Liver (tissue), 9 donors: ENCODE results near the gene MAP3K5. TPM values are rescaled to one million over a fixed set of nuclear protein-coding genes. Genes with fewer than 3 reads are reported as not detected.

Experiments
- DNase-seq: peaks from one replicate; pipeline ENCODE4 v3.0.0-alpha.2; 2017; ENCODE audit warnings: low spot score
- H3K27ac ChIP-seq, 2 donors: one replicate each; pipeline ENCODE4 v1.7.0; 2013; ENCODE audit warnings: inconsistent platforms in 2 of 2, low read length in 2 of 2, control low read depth in 1 of 2, low read depth in 1 of 2, mild to moderate bottlenecking in 1 of 2
- H3K27me3 ChIP-seq, 4 donors: one replicate each; pipeline versions ENCODE4 v1.6.1 to v1.7.0; 2013; ENCODE audit warnings: low read length in 3 of 4, inconsistent platforms in 1 of 4, mild to moderate bottlenecking in 1 of 4, moderate library complexity in 1 of 4; ENCODE audit not compliant: control insufficient read depth in 4 of 4, insufficient read depth in 4 of 4
- H3K36me3 ChIP-seq, 4 donors: one replicate each; pipeline versions ENCODE4 v1.6.1 to v1.7.0; 2013; ENCODE audit warnings: low read length in 3 of 4, mild to moderate bottlenecking in 3 of 4, low read depth in 1 of 4, moderate library complexity in 1 of 4; ENCODE audit not compliant: control insufficient read depth in 4 of 4, insufficient read depth in 3 of 4
- H3K4me1 ChIP-seq, 4 donors: one replicate each; pipeline versions ENCODE4 v1.6.1 to v1.7.0; 2013; ENCODE audit warnings: low read length in 3 of 4, mild to moderate bottlenecking in 3 of 4, moderate library complexity in 1 of 4; ENCODE audit not compliant: control insufficient read depth in 4 of 4, insufficient read depth in 4 of 4
- H3K4me3 ChIP-seq, 3 donors: one replicate each; pipeline versions ENCODE4 v1.6.1 to v1.7.0; 2013; ENCODE audit warnings: low read length in 3 of 3, control low read depth in 1 of 3, low read depth in 1 of 3, mild to moderate bottlenecking in 1 of 3
- H3K9ac ChIP-seq, 2 donors: one replicate each; pipeline ENCODE4 v1.7.0; 2013; ENCODE audit warnings: low read length in 2 of 2, mild to moderate bottlenecking in 2 of 2, moderate library complexity in 2 of 2, control low read depth in 1 of 2, low read depth in 1 of 2
- H3K9me3 ChIP-seq, 4 donors: one replicate each; pipeline versions ENCODE4 v1.6.1 to v1.7.0; 2013; ENCODE audit warnings: low read length in 3 of 4; ENCODE audit not compliant: control insufficient read depth in 4 of 4
- EGR1 ChIP-seq, 2 donors: IDR thresholded peaks; 2 replicates each; pipeline ENCODE4 v1.6.1; 2016 to 2018; ENCODE audit warnings: antibody characterized with exemption in 2 of 2, low read depth in 2 of 2
- FOXA2 ChIP-seq: IDR thresholded peaks from 2 replicates; pipeline ENCODE4 v1.6.1; 2016; ENCODE audit warnings: antibody characterized with exemption
- GABPA ChIP-seq, 2 donors: IDR thresholded peaks in 1 of 2; conservative IDR thresholded peaks in 1 of 2; 2 replicates each; pipeline ENCODE4 v1.6.1; 2016; ENCODE audit warnings: antibody characterized with exemption in 2 of 2, mild to moderate bottlenecking in 1 of 2, moderate library complexity in 1 of 2
- HNF4A ChIP-seq, 2 donors: conservative IDR thresholded peaks; 2 replicates each; pipeline ENCODE4 v1.6.1; 2016; ENCODE audit warnings: antibody characterized with exemption in 2 of 2, mild to moderate bottlenecking in 2 of 2
- HNF4G ChIP-seq: IDR thresholded peaks from 2 replicates; pipeline ENCODE4 v1.6.1; 2016; ENCODE audit warnings: antibody characterized with exemption
- JUND ChIP-seq, 2 donors: IDR thresholded peaks; 2 replicates each; pipeline ENCODE4 v1.6.1; 2016; ENCODE audit warnings: antibody characterized with exemption in 2 of 2
- NR2F2 ChIP-seq: IDR thresholded peaks from 2 replicates; pipeline ENCODE4 v1.6.1; 2016; ENCODE audit warnings: antibody characterized with exemption
- RAD21 ChIP-seq, 2 donors: IDR thresholded peaks; 2 replicates each; pipeline ENCODE4 v1.6.1; 2016; ENCODE audit warnings: antibody characterized with exemption in 2 of 2, mild to moderate bottlenecking in 2 of 2
- RXRA ChIP-seq, 2 donors: IDR thresholded peaks; 2 replicates each; pipeline ENCODE4 v1.6.1; 2017 to 2018; ENCODE audit warnings: antibody characterized with exemption in 2 of 2, mild to moderate bottlenecking in 1 of 2
- SP1 ChIP-seq: IDR thresholded peaks from 2 replicates; pipeline ENCODE4 v1.6.1; 2018; ENCODE audit warnings: antibody characterized with exemption, mild to moderate bottlenecking
- YY1 ChIP-seq: IDR thresholded peaks from 2 replicates; pipeline ENCODE4 v1.6.1; 2016; ENCODE audit warnings: antibody characterized with exemption, mild to moderate bottlenecking
- WGBS: extraction: QIAGEN DNeasy Blood & Tissue Kit; methylation state at CpG from one replicate; pipeline ENCODE4 v1.1.7; 2013; 5-methylcytosine and 5-hydroxymethylcytosine counted together
- polyA plus RNA-seq, 2 donors: library from polyadenylated mRNA; stranded (reverse) in 1 of 2; unstranded in 1 of 2; fragments of 200-250 nt in 1 of 2; fragments of >200 nt in 1 of 2; fragmentation: Nextera tagmentation in 1 of 2; extraction: Ambion mirVana in 1 of 2; gene quantifications; one replicate each; pipeline versions ENCODE4 v1.2.1 to v1.2.3, GENCODE V29; 2013 to 2015
- total RNA-seq, 2 donors: library from RNA; depleted of rRNA; stranded (reverse); fragments of >200 nt; gene quantifications; one replicate each; pipeline ENCODE4 v1.2.3, GENCODE V29; 2014
- TF ChIP-seq, protein P1 (sequence below): IDR thresholded peaks from 2 replicates; pipeline ENCODE4 v1.6.1; 2016; ENCODE audit warnings: antibody characterized with exemption
- TF ChIP-seq, protein P2 (sequence below): IDR thresholded peaks from 2 replicates; pipeline ENCODE4 v1.6.1; 2016; ENCODE audit warnings: antibody characterized with exemption
- TF ChIP-seq, protein P3 (sequence below): IDR thresholded peaks from 2 replicates; pipeline ENCODE4 v1.6.1; 2016; ENCODE audit warnings: antibody characterized with exemption
- TF ChIP-seq, protein P4 (sequence below): IDR thresholded peaks from 2 replicates; pipeline ENCODE4 v1.6.1; 2016; ENCODE audit warnings: antibody characterized with exemption, mild to moderate bottlenecking
- TF ChIP-seq, protein P5 (sequence below): fragments of 150-350 bp; IDR thresholded peaks from 2 replicates; pipeline ENCODE4 v1.5.1; 2017; ENCODE audit warnings: improper control_type of control experiment, low read depth, low read length; ENCODE audit not compliant: missing input control
- donor health status: healthy.
- donor health status: healthy.
- donor health status: healthy.
- donor health status: healthy.
- donor health status: healthy.

MAP3K5 gene
- total and polyA plus RNA-seq, 4 donors: 2.9 to 18.0 (median 5.5) TPM

DNA sequence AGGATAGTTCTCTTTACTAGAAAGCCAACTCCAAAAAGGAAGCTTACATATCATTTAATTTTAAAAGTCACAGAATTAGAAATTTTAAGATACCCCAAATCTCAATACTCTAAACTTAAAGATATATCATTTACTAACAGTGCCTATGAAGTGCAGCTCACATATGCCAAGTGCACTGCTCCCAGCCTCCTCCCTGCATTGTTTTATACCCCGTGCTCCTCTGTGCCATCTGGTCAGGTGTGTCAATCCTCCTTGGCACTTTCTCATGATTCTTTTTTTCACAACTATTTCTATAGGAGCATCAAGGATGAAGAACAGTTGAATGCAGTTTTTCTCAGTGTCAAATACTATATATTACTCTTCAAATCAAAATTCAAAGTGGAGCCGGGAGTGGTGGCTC is 250.9 kb downstream of the MAP3K5 start:
- Histone ChIP-seq H3K9me3 (no peaks in the 10 kb centered on the region), H3K27ac (no peak overlapping the region), H3K4me1 (peaks cover 0 to 17% (median 5%) of the 10 kb centered on the region in 4 donors), H3K9ac (no peak overlapping the region), H3K27me3 (no peaks in the 10 kb centered on the region), H3K36me3 (peaks cover 0 to 2% (median 0%) of the 10 kb centered on the region in 4 donors), H3K4me3 (no peak overlapping the region)
- 90% methylated on average over 2 of the region's 2 CpGs for WGBS
- TF ChIP-seq RAD21 (IDR thresholded peaks at IDR 0.05) (no peak), HNF4G (no peak), GABPA (IDR thresholded peaks at IDR 0.05 in 1 of 2, conservative IDR thresholded peaks at IDR 0.05 in 1 of 2) (no peak), SP1 (no peak), FOXA2 (no peak)
- TF ChIP-seq, protein P1, sequence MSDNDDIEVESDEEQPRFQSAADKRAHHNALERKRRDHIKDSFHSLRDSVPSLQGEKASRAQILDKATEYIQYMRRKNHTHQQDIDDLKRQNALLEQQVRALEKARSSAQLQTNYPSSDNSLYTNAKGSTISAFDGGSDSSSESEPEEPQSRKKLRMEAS: no peak
- TF ChIP-seq, protein P2, sequence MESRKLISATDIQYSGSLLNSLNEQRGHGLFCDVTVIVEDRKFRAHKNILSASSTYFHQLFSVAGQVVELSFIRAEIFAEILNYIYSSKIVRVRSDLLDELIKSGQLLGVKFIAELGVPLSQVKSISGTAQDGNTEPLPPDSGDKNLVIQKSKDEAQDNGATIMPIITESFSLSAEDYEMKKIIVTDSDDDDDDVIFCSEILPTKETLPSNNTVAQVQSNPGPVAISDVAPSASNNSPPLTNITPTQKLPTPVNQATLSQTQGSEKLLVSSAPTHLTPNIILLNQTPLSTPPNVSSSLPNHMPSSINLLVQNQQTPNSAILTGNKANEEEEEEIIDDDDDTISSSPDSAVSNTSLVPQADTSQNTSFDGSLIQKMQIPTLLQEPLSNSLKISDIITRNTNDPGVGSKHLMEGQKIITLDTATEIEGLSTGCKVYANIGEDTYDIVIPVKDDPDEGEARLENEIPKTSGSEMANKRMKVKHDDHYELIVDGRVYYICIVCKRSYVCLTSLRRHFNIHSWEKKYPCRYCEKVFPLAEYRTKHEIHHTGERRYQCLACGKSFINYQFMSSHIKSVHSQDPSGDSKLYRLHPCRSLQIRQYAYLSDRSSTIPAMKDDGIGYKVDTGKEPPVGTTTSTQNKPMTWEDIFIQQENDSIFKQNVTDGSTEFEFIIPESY: no peak
- TF ChIP-seq, protein P3, sequence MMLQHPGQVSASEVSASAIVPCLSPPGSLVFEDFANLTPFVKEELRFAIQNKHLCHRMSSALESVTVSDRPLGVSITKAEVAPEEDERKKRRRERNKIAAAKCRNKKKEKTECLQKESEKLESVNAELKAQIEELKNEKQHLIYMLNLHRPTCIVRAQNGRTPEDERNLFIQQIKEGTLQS: no peak
- TF ChIP-seq, protein P4, sequence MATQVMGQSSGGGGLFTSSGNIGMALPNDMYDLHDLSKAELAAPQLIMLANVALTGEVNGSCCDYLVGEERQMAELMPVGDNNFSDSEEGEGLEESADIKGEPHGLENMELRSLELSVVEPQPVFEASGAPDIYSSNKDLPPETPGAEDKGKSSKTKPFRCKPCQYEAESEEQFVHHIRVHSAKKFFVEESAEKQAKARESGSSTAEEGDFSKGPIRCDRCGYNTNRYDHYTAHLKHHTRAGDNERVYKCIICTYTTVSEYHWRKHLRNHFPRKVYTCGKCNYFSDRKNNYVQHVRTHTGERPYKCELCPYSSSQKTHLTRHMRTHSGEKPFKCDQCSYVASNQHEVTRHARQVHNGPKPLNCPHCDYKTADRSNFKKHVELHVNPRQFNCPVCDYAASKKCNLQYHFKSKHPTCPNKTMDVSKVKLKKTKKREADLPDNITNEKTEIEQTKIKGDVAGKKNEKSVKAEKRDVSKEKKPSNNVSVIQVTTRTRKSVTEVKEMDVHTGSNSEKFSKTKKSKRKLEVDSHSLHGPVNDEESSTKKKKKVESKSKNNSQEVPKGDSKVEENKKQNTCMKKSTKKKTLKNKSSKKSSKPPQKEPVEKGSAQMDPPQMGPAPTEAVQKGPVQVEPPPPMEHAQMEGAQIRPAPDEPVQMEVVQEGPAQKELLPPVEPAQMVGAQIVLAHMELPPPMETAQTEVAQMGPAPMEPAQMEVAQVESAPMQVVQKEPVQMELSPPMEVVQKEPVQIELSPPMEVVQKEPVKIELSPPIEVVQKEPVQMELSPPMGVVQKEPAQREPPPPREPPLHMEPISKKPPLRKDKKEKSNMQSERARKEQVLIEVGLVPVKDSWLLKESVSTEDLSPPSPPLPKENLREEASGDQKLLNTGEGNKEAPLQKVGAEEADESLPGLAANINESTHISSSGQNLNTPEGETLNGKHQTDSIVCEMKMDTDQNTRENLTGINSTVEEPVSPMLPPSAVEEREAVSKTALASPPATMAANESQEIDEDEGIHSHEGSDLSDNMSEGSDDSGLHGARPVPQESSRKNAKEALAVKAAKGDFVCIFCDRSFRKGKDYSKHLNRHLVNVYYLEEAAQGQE: no peak
- no peak for DNase-seq

DNA sequence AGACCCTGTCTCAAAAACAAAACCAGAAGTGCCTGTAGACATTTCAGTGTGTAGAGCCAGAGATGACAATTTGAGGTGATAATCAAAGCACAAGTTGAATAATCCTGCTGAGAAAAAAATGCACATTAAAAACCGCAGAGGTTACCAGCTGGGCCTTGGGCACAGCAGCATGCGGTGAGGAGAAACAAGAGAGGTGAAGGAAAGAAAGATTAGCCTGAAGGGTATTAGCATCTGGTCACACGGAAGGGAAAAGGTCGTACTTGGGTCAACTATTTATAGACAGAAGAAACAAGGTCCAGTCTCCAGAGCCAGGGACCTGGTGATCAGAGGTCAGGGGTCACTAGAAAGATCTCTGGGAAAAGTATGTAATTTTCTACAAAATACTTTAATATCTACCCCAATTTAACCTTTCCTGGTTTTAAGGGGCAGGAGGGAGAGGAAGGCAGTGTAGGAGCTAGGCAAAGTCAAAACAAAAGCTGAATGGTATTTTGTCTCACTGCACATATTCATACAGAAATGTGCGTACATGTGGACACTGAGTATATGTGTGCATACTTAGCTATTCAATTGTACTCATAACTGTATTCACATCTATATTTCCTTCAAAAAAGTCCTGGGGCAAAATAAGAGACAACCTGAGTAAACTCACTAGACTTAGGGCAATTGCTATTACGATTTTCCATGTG is 252.2 kb downstream of the MAP3K5 start:
- WGBS: 58% methylated on average over 6 of the region's 6 CpGs
- Histone ChIP-seq H3K36me3 (peaks cover 0 to 2% (median 0%) of the 10 kb centered on the region in 4 donors), H3K9ac (no peak overlapping the region), H3K9me3 (no peaks in the 10 kb centered on the region), H3K4me3 (no peak overlapping the region), H3K4me1 (peaks cover 0 to 16% (median 5%) of the 10 kb centered on the region in 4 donors), H3K27me3 (no peaks in the 10 kb centered on the region), H3K27ac (no peak overlapping the region)
- DNase-seq: no peak
- TF ChIP-seq, protein P5, sequence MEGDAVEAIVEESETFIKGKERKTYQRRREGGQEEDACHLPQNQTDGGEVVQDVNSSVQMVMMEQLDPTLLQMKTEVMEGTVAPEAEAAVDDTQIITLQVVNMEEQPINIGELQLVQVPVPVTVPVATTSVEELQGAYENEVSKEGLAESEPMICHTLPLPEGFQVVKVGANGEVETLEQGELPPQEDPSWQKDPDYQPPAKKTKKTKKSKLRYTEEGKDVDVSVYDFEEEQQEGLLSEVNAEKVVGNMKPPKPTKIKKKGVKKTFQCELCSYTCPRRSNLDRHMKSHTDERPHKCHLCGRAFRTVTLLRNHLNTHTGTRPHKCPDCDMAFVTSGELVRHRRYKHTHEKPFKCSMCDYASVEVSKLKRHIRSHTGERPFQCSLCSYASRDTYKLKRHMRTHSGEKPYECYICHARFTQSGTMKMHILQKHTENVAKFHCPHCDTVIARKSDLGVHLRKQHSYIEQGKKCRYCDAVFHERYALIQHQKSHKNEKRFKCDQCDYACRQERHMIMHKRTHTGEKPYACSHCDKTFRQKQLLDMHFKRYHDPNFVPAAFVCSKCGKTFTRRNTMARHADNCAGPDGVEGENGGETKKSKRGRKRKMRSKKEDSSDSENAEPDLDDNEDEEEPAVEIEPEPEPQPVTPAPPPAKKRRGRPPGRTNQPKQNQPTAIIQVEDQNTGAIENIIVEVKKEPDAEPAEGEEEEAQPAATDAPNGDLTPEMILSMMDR: no peak
- TF ChIP-seq, protein P3: no peak
- peak; percentile 59 to 75 for TF ChIP-seq HNF4A (conservative IDR thresholded peaks at IDR 0.05)
- peak; percentile 49 for TF ChIP-seq NR2F2
- peak; percentile 62 to 73 for TF ChIP-seq RXRA (IDR thresholded peaks at IDR 0.05)
- TF ChIP-seq JUND (IDR thresholded peaks at IDR 0.05): no peak
- TF ChIP-seq EGR1 (IDR thresholded peaks at IDR 0.05; ENCODE audit: low read depth in 2 of 2): no peak
- no peak for TF ChIP-seq SP1
- TF ChIP-seq, protein P4: no peak
- no peak for TF ChIP-seq FOXA2
- TF ChIP-seq GABPA (IDR thresholded peaks at IDR 0.05 in 1 of 2, conservative IDR thresholded peaks at IDR 0.05 in 1 of 2): no peak
- TF ChIP-seq RAD21 (IDR thresholded peaks at IDR 0.05): peak in 1 of 2 donors; percentile 11
- TF ChIP-seq HNF4G: no peak
- no peak for TF ChIP-seq YY1
- TF ChIP-seq, protein P1: no peak
